BE2C (cell line): ENCODE data around the gene OR52E2.

Source experiments
- DNase-seq: peaks from one replicate; pipeline ENCODE4 v3.0.0-alpha.2; 2020
- H3K27me3 ChIP-seq: fragments of 250-450 bp; sonication (Bioruptor Pico); 2 replicates; pipeline ENCODE4 v1.5.1; 2020; ENCODE audit warnings: mild to moderate bottlenecking
- H3K36me3 ChIP-seq: fragments of 250-450 bp; sonication (Bioruptor Pico); 2 replicates; pipeline ENCODE4 v1.5.1; 2020; ENCODE audit warnings: mild to moderate bottlenecking
- H3K4me1 ChIP-seq: fragments of 250-450 bp; sonication (Bioruptor Pico); 2 replicates; pipeline ENCODE4 v1.5.1; 2020
- H3K4me3 ChIP-seq: 2 replicates; pipeline ENCODE4 v1.5.1; 2011; ENCODE audit warnings: low read depth, low read length
- H3K9me3 ChIP-seq: fragments of 250-450 bp; sonication (Bioruptor Pico); 2 replicates; pipeline ENCODE4 v1.5.1; 2020
- TF ChIP-seq, protein P1 (sequence below): IDR thresholded peaks from 2 replicates; pipeline ENCODE4 v1.5.1; 2012; ENCODE audit warnings: mild to moderate bottlenecking, low read depth, low read length

The OR52E2 gene

DNA sequence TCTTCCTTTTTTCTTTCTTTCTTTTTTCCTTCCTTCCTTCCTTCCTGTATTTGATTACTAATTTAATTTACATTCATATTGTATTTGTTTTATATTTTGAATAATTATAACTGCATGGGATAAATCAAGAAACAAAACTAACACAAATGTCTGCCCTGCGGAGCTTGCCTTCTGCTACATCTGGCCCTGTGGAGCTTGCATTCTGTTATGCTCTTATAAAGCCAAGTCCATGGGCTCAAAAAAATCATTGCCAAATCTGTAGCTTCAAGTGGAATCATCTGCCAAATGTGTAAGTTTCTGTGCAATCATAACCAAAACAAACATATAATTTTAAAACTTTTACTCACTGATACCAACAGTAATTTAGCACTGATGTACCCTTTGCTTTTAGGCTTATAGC is 21.1 kb downstream of the OR52E2 start:
- Histone ChIP-seq H3K27me3 (no peaks in the 10 kb centered on the region), H3K4me3 (no peak overlapping the region), H3K36me3 (no peaks in the 10 kb centered on the region), H3K4me1 (no peaks in the 10 kb centered on the region), H3K9me3 (no peaks in the 10 kb centered on the region)
- no peak for DNase-seq
- TF ChIP-seq, protein P1, sequence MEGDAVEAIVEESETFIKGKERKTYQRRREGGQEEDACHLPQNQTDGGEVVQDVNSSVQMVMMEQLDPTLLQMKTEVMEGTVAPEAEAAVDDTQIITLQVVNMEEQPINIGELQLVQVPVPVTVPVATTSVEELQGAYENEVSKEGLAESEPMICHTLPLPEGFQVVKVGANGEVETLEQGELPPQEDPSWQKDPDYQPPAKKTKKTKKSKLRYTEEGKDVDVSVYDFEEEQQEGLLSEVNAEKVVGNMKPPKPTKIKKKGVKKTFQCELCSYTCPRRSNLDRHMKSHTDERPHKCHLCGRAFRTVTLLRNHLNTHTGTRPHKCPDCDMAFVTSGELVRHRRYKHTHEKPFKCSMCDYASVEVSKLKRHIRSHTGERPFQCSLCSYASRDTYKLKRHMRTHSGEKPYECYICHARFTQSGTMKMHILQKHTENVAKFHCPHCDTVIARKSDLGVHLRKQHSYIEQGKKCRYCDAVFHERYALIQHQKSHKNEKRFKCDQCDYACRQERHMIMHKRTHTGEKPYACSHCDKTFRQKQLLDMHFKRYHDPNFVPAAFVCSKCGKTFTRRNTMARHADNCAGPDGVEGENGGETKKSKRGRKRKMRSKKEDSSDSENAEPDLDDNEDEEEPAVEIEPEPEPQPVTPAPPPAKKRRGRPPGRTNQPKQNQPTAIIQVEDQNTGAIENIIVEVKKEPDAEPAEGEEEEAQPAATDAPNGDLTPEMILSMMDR = no peak

DNA sequence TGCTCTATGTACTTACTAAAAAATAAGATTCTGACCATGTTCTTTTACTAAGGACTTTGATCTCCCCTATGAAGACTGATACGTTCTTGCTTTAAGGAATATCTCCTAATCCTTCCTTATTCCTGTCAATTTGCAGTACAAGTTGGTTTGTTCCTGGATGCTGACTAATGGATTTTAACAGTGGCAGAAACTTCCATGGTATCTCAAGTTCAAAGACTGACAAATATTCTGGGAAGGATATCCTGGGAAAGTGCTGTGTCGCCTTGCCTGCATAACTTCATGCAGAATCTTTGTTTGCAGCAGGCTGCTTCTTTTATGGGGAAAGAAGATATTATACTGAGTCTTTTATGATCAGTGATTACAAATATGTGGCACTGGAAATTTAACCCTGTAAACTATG is 21.5 kb downstream of the OR52E2 start:
- Histone ChIP-seq H3K27me3 (no peaks in the 10 kb centered on the region), H3K4me1 (no peaks in the 10 kb centered on the region), H3K36me3 (no peaks in the 10 kb centered on the region), H3K9me3 (no peaks in the 10 kb centered on the region), H3K4me3 (no peak overlapping the region)
- TF ChIP-seq, protein P1 = no peak
- no peak for DNase-seq

- no peaks in the 10 kb centered on the region for H3K27me3 ChIP-seq
- H3K4me1 ChIP-seq = no peaks in the 10 kb centered on the region
- H3K9me3 ChIP-seq = no peaks in the 10 kb centered on the region
- TF ChIP-seq, protein P1 = no peak
- no peaks in the 10 kb centered on the region for H3K36me3 ChIP-seq
- DNase-seq = no peak
- H3K4me3 ChIP-seq = no peak overlapping the region
Measured at GRCh38 chr11:5036669-5037068, 22.8 kb downstream of the OR52E2 start.

DNA sequence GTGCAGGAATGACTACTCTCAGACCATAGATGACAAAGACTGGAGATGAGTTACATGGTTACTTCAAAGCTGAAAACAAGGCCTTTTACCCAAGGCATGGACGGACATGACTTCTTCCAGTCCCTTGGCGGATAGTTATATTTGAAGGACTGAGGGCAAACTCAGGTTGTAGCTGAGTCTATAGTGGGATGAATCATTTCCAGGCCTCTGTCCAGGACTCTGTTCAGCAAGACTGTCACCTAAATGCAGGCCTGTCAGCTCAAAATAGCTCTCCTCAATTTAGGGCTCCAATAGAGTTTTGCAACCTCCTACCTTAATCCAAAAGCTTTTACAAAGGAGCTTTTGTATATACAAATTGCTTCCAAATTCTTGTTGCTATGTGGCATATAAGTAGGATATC is 37.4 kb downstream of the OR52E2 start:
- DNase-seq = no peak
- H3K4me1 ChIP-seq = no peaks in the 10 kb centered on the region
- H3K27me3 ChIP-seq = no peaks in the 10 kb centered on the region
- H3K36me3 ChIP-seq = no peaks in the 10 kb centered on the region
- no peak overlapping the region for H3K4me3 ChIP-seq
- H3K9me3 ChIP-seq = no peaks in the 10 kb centered on the region
- TF ChIP-seq, protein P1 = no peak

DNA sequence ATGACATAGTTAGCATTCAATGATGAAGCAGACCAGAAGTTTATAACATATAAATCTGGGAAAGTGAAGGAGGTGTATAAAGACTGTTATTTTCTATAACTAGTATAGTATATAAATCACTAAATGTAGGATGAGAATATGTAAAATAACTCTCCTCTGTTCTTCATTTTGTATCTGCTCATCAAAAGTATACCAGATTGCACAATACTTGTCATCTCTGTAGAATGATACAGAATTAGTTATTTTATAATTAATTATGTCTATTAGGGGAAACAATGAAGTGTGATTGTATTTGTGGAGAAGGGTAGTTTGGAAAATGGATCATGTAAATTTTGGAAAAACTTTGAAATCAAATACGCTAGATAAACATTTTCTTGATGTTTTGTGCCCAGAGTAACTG is 46.4 kb downstream of the OR52E2 start:
- no peaks in the 10 kb centered on the region for H3K4me1 ChIP-seq
- H3K27me3 ChIP-seq = no peaks in the 10 kb centered on the region
- TF ChIP-seq, protein P1 = no peak
- no peaks in the 10 kb centered on the region for H3K36me3 ChIP-seq
- no peaks in the 10 kb centered on the region for H3K9me3 ChIP-seq
- DNase-seq = no peak
- H3K4me3 ChIP-seq = no peak overlapping the region

DNA sequence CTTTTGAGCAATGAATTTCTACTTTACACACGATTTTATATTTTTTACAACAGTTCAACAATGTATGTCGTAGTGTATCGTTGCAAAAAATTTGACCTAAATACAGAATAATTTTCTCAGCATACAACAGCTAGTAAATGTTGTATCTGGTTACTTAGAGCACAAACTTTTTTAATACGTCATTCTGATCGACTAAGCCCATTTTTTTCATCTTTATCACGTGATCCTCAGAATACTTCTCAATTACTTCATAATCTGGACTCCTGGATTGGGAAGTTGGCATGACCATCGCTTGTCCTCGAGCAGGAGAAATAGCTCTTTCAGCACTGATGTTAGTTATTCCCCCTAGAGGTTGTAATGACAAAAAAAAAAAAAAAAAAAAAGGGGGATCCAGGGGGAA is 48.2 kb downstream of the OR52E2 start:
- no peaks in the 10 kb centered on the region for H3K9me3 ChIP-seq
- TF ChIP-seq, protein P1 = no peak

More for the DNA sequence above, 48.2 kb downstream of the OR52E2 start:
- H3K27me3 ChIP-seq = no peaks in the 10 kb centered on the region
- DNase-seq = no peak
- no peaks in the 10 kb centered on the region for H3K36me3 ChIP-seq
- no peak overlapping the region for H3K4me3 ChIP-seq
- no peaks in the 10 kb centered on the region for H3K4me1 ChIP-seq
